DOHH2 (cell line): ENCODE measurements around the gene KIAA0513.

Source experiments
- H3F3A ChIP-seq: fragments of 200-600 bp; sonication (generic), shearing (Covaris generic); 2 replicates; pipeline ENCODE4 v1.6.0; 2016; ENCODE audit warnings: antibody characterized with exemption, mild to moderate bottlenecking; ENCODE audit not compliant: control insufficient read depth, insufficient read depth
- H3K27ac ChIP-seq: fragments of 200-600 bp; sonication (generic); 2 replicates; pipeline ENCODE4 v1.5.1; 2014; ENCODE audit warnings: low read depth, mild to moderate bottlenecking, low read length, moderate library complexity
- H3K27me3 ChIP-seq: fragments of 200-600 bp; sonication (generic); 2 replicates; pipeline ENCODE4 v1.6.1; 2014; ENCODE audit warnings: mild to moderate bottlenecking, low read length, mixed read lengths; ENCODE audit not compliant: control insufficient read depth
- H3K36me3 ChIP-seq: fragments of 200-600 bp; sonication (generic); 2 replicates; pipeline ENCODE4 v1.6.1; 2014; ENCODE audit warnings: mild to moderate bottlenecking, low read length, moderate library complexity, mixed read lengths; ENCODE audit not compliant: control insufficient read depth
- H3K4me1 ChIP-seq: fragments of 200-600 bp; sonication (generic); 2 replicates; pipeline ENCODE4 v1.6.1; 2014; ENCODE audit warnings: mild to moderate bottlenecking, low read length, mixed read lengths; ENCODE audit not compliant: control insufficient read depth
- H3K4me2 ChIP-seq: fragments of 200-600 bp; sonication (generic); 2 replicates; pipeline ENCODE4 v1.6.0; 2014; ENCODE audit warnings: mild to moderate bottlenecking, low read length, moderate library complexity
- H3K4me3 ChIP-seq: fragments of 200-600 bp; sonication (generic); 2 replicates; pipeline ENCODE4 v1.5.1; 2014; ENCODE audit warnings: mild to moderate bottlenecking, low read length, mixed read lengths
- H3K79me2 ChIP-seq: fragments of 200-600 bp; sonication (generic); 2 replicates; pipeline ENCODE4 v1.6.1; 2014; ENCODE audit warnings: mild to moderate bottlenecking, low read length, mixed read lengths; ENCODE audit not compliant: control insufficient read depth
- H3K9me2 ChIP-seq: fragments of 200-600 bp; sonication (generic); replicated peaks from 2 replicates; pipeline ENCODE4 v1.6.1; 2014; ENCODE audit warnings: mild to moderate bottlenecking, low read length, mixed read lengths; ENCODE audit not compliant: control insufficient read depth
- H3K9me3 ChIP-seq: fragments of 200-600 bp; sonication (generic); 2 replicates; pipeline ENCODE4 v1.6.1; 2014; ENCODE audit warnings: antibody characterized with exemption, low read length, mixed read lengths; ENCODE audit not compliant: control insufficient read depth, insufficient read depth
- H4K20me1 ChIP-seq: fragments of 200-600 bp; sonication (generic); 2 replicates; pipeline ENCODE4 v1.6.0; 2014; ENCODE audit warnings: low read depth, mild to moderate bottlenecking, antibody characterized with exemption, low read length, moderate library complexity; ENCODE audit not compliant: control insufficient read depth, insufficient read depth
- CTCF ChIP-seq: fragments of 200-600 bp; sonication (generic); IDR thresholded peaks from one replicate; pipeline ENCODE4 v1.5.1; 2014; ENCODE audit warnings: antibody characterized with exemption, mild to moderate bottlenecking, low read depth, low read length; ENCODE audit not compliant: poor library complexity, severe bottlenecking
- EZH2phosphoT487 ChIP-seq: fragments of 200-600 bp; sonication (generic); IDR thresholded peaks from 2 replicates; pipeline ENCODE4 v1.6.1; 2017; ENCODE audit warnings: borderline replicate concordance, mild to moderate bottlenecking, antibody characterized with exemption, low read length, moderate library complexity, mixed read lengths

KIAA0513 gene

GRCh38 chr16:85004587-85005205, 22.9 kb upstream of the KIAA0513 start:
- Histone ChIP-seq H3K79me2 (peaks cover 96% of the 10 kb centered on the region), H3K27ac (no peak overlapping the region)

GRCh38 chr16:85005285-85006069, 22.1 kb upstream of the KIAA0513 start:
- Histone ChIP-seq H3F3A (no peaks in the 10 kb centered on the region), H4K20me1 (peaks cover 13% of the 10 kb centered on the region; the same call in 1 of the 2 replicates), H3K27ac (no peak overlapping the region), H3K79me2 (peaks cover 96% of the 10 kb centered on the region), H3K9me3 (no peaks in the 10 kb centered on the region), H3K4me3 (no peak overlapping the region), H3K4me2 (no peak overlapping the region), H3K4me1 (peaks cover 16% of the 10 kb centered on the region), H3K27me3 (no peaks in the 10 kb centered on the region), H3K36me3 (peaks cover 4% of the 10 kb centered on the region; the same call in 1 of the 2 replicates), H3K9me2 (no peaks in the 10 kb centered on the region)
- no peak for TF ChIP-seq EZH2phosphoT487
- no peak for TF ChIP-seq CTCF

More at GRCh38 chr16:85004587-85005205, 22.9 kb upstream of the KIAA0513 start:
- Histone ChIP-seq H3K27me3 (no peaks in the 10 kb centered on the region), H3F3A (no peaks in the 10 kb centered on the region), H3K4me1 (peaks cover 9% of the 10 kb centered on the region), H4K20me1 (peaks cover 13% of the 10 kb centered on the region; the same call in 1 of the 2 replicates), H3K4me3 (no peak overlapping the region), H3K36me3 (peaks cover 4% of the 10 kb centered on the region; the same call in 1 of the 2 replicates), H3K9me2 (no peaks in the 10 kb centered on the region), H3K9me3 (no peaks in the 10 kb centered on the region), H3K4me2 (no peak overlapping the region)
- no peak for TF ChIP-seq CTCF
- TF ChIP-seq EZH2phosphoT487, result no peak

GRCh38 chr16:85006639-85007038, 21.0 kb upstream of the KIAA0513 start:
- peaks cover 17% of the 10 kb centered on the region for H3K4me1 ChIP-seq
- H3K27me3 ChIP-seq, result no peaks in the 10 kb centered on the region
- no peak overlapping the region for H3K27ac ChIP-seq
- H3K9me3 ChIP-seq, result no peaks in the 10 kb centered on the region
- no peaks in the 10 kb centered on the region for H3F3A ChIP-seq
- no peaks in the 10 kb centered on the region for H3K9me2 ChIP-seq
- peaks cover 10% of the 10 kb centered on the region; the same call in 1 of the 2 replicates for H4K20me1 ChIP-seq
- no peak overlapping the region for H3K4me3 ChIP-seq
- H3K79me2 ChIP-seq, result peaks cover 91% of the 10 kb centered on the region
- H3K36me3 ChIP-seq, result peaks cover 4% of the 10 kb centered on the region; the same call in 1 of the 2 replicates
- no peak overlapping the region for H3K4me2 ChIP-seq
- TF ChIP-seq CTCF (no peak), EZH2phosphoT487 (no peak)
